ENCODE results near the gene MYH10.

DNA sequence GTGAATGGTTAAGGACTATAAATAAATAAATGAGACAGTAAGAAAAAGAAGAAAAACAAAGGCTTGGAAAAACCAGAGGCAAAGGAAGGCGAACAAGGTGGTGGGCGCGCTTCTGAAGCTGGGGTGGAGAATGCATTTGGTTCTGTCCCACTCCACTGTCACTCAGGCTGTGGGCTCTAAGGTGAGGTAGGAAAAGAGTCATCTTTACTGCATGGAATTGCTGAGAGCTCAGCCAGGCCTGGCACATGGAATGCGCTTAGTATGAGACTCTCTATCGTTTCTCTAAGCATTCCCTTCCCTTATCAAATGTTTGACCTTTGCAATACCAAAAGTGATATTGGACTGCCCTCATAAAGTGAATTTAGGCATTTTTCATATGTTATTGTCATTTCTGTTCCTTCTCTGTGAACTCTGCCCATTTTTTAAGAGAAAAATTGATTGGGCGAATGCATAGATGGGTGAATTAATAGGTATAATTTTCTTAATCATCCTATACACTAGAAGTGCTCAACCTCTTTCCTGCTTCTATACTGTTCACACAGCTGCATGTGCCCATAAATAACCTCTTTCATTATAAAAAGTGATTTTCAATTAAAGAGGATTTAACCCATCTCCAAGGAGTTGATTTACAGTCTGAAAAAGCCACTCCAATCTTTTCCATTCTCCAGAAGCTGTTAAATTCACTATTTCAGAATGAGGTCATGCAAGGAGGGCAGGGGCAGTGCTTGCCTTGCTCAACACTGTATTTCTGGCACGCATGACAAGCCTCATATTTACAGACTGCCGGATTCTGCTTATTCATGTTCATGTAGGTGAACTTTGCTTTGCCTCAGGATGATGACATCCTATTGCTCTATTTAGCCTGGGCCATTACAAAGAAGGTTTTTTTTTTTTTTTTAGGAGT lies 87.7 kb downstream of the MYH10 start:
- no peak for TF ChIP-seq ZSCAN4 (tag by site-specific recombination; IDR thresholded peaks at IDR 0.05)
- TF ChIP-seq, protein P1, sequence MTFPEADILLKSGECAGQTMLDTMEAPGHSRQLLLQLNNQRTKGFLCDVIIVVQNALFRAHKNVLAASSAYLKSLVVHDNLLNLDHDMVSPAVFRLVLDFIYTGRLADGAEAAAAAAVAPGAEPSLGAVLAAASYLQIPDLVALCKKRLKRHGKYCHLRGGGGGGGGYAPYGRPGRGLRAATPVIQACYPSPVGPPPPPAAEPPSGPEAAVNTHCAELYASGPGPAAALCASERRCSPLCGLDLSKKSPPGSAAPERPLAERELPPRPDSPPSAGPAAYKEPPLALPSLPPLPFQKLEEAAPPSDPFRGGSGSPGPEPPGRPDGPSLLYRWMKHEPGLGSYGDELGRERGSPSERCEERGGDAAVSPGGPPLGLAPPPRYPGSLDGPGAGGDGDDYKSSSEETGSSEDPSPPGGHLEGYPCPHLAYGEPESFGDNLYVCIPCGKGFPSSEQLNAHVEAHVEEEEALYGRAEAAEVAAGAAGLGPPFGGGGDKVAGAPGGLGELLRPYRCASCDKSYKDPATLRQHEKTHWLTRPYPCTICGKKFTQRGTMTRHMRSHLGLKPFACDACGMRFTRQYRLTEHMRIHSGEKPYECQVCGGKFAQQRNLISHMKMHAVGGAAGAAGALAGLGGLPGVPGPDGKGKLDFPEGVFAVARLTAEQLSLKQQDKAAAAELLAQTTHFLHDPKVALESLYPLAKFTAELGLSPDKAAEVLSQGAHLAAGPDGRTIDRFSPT (tag by site-specific recombination; IDR thresholded peaks at IDR 0.05), result no peak
- no peak for TF ChIP-seq YY2 (tag by site-specific recombination; IDR thresholded peaks at IDR 0.05)
- no peak for TF ChIP-seq KLF7 (tag by site-specific recombination; IDR thresholded peaks at IDR 0.05; ENCODE audit: borderline replicate concordance)
- no peak for TF ChIP-seq ZNF558 (tag by site-specific recombination; IDR thresholded peaks at IDR 0.05)
- TF ChIP-seq ZNF747 (tag by site-specific recombination; IDR thresholded peaks at IDR 0.05), result no peak
- no peak for TF ChIP-seq ZNF596 (tag by site-specific recombination; IDR thresholded peaks at IDR 0.05)
